Measurements from ENCODE around the gene POLQ.
A peak's percentile ranks its signal among the peaks of the same experiment; 100 is the strongest.

The POLQ gene

DNA sequence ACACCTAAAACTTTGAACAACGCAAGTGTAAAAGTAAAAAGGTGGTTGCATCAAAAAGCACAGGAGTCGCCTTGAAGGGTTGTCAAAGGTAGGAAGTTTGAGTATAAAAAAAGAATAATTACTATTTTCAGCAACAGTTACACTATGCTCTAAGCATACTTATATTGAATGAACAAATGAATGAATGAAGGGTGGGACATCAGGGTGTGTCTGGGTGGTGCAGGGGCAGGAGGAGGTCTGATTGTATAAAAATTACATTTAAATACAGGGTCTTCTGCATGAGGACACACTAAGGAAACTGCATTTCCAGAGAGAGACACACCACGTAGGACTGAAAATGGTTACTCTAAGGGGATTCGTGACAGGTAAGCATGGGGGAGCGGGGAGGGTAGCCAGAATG lies 21.9 kb upstream of the POLQ start, which contains the start of gene ARGFX:
ARGFX (plus strand) TSS at position 301 of the 400 bp plus-strand sequence. CDS start 2,765 bp downstream, outside the sequence.
- no peak within 1 kb of the TSS for H3K9ac ChIP-seq (ENCODE audit: insufficient read length, low read depth)
- TF ChIP-seq SUZ12 (IDR thresholded peaks at IDR 0.05; ENCODE audit: extremely low read depth, insufficient read depth, insufficient read length) (no peak), YY1 (IDR thresholded peaks at IDR 0.05; ENCODE audit: insufficient read depth, insufficient read length) (no peak), ZNF274 (IDR thresholded peaks at IDR 0.05; ENCODE audit: low read depth, low read length) (no peak)
- H3K9me3 ChIP-seq (ENCODE audit: insufficient read depth, low read length), result no peaks in the 10 kb centered on the region

DNA sequence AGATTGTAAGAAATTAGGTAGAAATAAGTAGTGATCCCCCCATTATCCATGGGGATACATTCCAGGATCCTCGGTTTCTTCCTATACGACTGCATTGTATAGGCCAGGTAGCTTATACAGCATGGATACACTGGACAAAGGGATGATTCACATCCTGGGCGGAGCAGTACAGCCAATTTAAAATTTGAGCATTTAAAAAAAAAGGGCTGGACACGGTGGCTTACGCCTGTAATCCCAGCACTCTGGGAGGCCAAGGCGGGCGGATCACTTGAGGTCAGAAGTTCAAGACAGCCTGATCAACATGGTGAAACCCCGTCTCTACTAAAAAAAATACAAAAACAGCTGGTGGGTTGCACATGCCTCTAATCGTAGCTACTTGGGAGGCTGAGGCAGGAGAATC lies 21.0 kb upstream of the POLQ start:
- no peaks in the 10 kb centered on the region for H3K9me3 ChIP-seq (ENCODE audit: insufficient read depth, low read length)
- no peak for TF ChIP-seq ZNF274 (IDR thresholded peaks at IDR 0.05; ENCODE audit: low read depth, low read length)
- TF ChIP-seq YY1 (IDR thresholded peaks at IDR 0.05; ENCODE audit: insufficient read depth, insufficient read length), result no peak
- no peak for TF ChIP-seq SUZ12 (IDR thresholded peaks at IDR 0.05; ENCODE audit: extremely low read depth, insufficient read depth, insufficient read length)
- no peaks in the 10 kb centered on the region for H3K36me3 ChIP-seq (ENCODE audit: insufficient read depth, insufficient read length, low read length)
- peaks cover 3% of the 10 kb centered on the region for H3K4me1 ChIP-seq (ENCODE audit: insufficient read depth, insufficient read length)
- H3K9ac ChIP-seq (ENCODE audit: insufficient read length, low read depth), result no peak overlapping the region
- DNase-seq (ENCODE audit: low read depth, low spot score), result no peak
- no peaks in the 10 kb centered on the region for H3K27me3 ChIP-seq (ENCODE audit: insufficient read depth, insufficient read length)
- no peak overlapping the region for H3K4me3 ChIP-seq (ENCODE audit: insufficient read length, low read depth)

More for the DNA sequence above, 21.9 kb upstream of the POLQ start, which contains the start of gene ARGFX:
- no peak for DNase-seq (ENCODE audit: low read depth, low spot score)
- Histone ChIP-seq H3K4me3 (ENCODE audit: insufficient read length, low read depth) (no peak within 1 kb of the TSS), H3K27me3 (ENCODE audit: insufficient read depth, insufficient read length) (no peaks in the 10 kb centered on the region), H3K4me1 (ENCODE audit: insufficient read depth, insufficient read length) (no peaks in the 10 kb centered on the region), H3K36me3 (ENCODE audit: insufficient read depth, insufficient read length, low read length) (no peaks in the 10 kb centered on the region)

DNA sequence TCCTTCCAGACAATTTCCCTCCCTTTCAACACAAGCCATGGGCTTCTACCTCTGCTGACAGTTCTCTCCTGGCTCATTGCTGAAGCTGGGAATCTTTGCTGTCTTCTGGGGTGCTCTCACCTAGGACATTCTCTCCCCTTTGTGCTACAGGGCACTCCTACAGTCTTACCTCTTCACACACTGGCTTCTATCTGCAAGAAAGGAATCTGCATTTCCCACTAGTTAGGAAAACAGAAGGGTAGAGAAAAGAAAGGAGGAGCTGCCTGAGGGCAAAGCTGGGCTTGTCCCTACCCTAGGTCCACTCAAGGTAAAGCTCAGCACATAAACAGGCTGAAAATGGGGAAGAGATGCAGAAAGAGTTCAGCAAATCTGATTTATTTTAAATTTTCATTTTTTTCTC lies 16.4 kb upstream of the POLQ start:
- H3K36me3 ChIP-seq (ENCODE audit: insufficient read depth, insufficient read length, low read length), result no peaks in the 10 kb centered on the region
- no peak for TF ChIP-seq ZNF274 (IDR thresholded peaks at IDR 0.05; ENCODE audit: low read depth, low read length)
- TF ChIP-seq YY1 (IDR thresholded peaks at IDR 0.05; ENCODE audit: insufficient read depth, insufficient read length), result no peak
- TF ChIP-seq SUZ12 (IDR thresholded peaks at IDR 0.05; ENCODE audit: extremely low read depth, insufficient read depth, insufficient read length), result no peak
- peaks cover 3% of the 10 kb centered on the region for H3K4me1 ChIP-seq (ENCODE audit: insufficient read depth, insufficient read length)
- no peak overlapping the region for H3K9ac ChIP-seq (ENCODE audit: insufficient read length, low read depth)
- no peak for DNase-seq (ENCODE audit: low read depth, low spot score)
- no peaks in the 10 kb centered on the region for H3K9me3 ChIP-seq (ENCODE audit: insufficient read depth, low read length)
- H3K27me3 ChIP-seq (ENCODE audit: insufficient read depth, insufficient read length), result no peaks in the 10 kb centered on the region
- H3K4me3 ChIP-seq (ENCODE audit: insufficient read length, low read depth), result no peak overlapping the region

DNA sequence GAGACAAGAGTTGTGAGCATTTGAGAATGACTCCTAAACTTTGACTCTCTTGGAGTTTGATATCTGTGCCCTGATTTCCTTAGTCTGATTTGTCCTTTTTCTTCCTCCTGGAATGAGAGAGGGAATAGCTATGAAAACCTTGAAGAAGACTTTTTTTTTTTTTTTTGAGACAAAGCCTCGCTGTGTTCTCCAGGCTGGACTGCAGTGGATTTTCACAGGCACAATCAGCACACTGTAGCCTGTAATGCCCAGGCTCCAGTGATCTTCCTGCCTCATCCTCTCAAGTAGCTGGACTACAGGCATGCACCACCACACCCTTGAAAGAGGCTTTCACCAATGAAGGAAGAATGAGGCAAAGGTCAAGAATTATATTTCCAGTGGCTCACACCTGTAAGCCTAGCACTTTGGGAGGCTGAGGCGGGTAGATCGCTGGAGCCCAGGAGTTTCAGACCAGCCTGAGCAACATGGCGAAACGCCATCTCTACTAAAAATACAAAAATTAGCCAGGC lies 11.7 kb upstream of the POLQ start:
- Histone ChIP-seq H3K36me3 (ENCODE audit: insufficient read depth, insufficient read length, low read length) (no peaks in the 10 kb centered on the region), H3K9me3 (ENCODE audit: insufficient read depth, low read length) (no peaks in the 10 kb centered on the region), H3K9ac (ENCODE audit: insufficient read length, low read depth) (no peak overlapping the region), H3K27me3 (ENCODE audit: insufficient read depth, insufficient read length) (no peaks in the 10 kb centered on the region), H3K4me3 (ENCODE audit: insufficient read length, low read depth) (no peak overlapping the region), H3K4me1 (ENCODE audit: insufficient read depth, insufficient read length) (peaks cover 3% of the 10 kb centered on the region)
- no peak for DNase-seq (ENCODE audit: low read depth, low spot score)
- no peak for TF ChIP-seq YY1 (IDR thresholded peaks at IDR 0.05; ENCODE audit: insufficient read depth, insufficient read length)
- TF ChIP-seq SUZ12 (IDR thresholded peaks at IDR 0.05; ENCODE audit: extremely low read depth, insufficient read depth, insufficient read length), result no peak

DNA sequence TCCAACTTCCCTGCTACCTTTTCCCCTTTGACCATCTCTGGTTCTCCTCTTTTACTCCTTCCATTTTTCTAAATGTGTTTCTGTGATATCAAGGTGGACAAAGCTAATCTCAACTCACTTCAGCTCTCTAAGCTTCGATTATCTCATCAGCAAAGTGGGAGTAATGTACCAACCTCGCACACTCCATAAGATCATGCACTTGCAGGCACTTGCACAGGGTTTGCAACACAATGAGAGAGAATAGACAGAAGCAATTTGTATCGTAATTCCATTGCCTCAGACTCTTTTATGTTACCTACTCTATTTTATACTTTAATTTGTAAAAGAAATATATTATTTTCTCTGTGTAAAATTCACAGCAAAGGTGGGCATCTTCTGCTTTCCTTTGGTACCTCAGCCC lies 7.0 kb upstream of the POLQ start:
- Histone ChIP-seq H3K9ac (ENCODE audit: insufficient read length, low read depth) (no peak overlapping the region), H3K36me3 (ENCODE audit: insufficient read depth, insufficient read length, low read length) (no peaks in the 10 kb centered on the region), H3K4me3 (ENCODE audit: insufficient read length, low read depth) (no peak overlapping the region), H3K4me1 (ENCODE audit: insufficient read depth, insufficient read length) (no peaks in the 10 kb centered on the region), H3K9me3 (ENCODE audit: insufficient read depth, low read length) (no peaks in the 10 kb centered on the region), H3K27me3 (ENCODE audit: insufficient read depth, insufficient read length) (no peaks in the 10 kb centered on the region)
- no peak for DNase-seq (ENCODE audit: low read depth, low spot score)
- TF ChIP-seq ZNF274 (IDR thresholded peaks at IDR 0.05; ENCODE audit: low read depth, low read length) (no peak), SUZ12 (IDR thresholded peaks at IDR 0.05; ENCODE audit: extremely low read depth, insufficient read depth, insufficient read length) (no peak), YY1 (IDR thresholded peaks at IDR 0.05; ENCODE audit: insufficient read depth, insufficient read length) (no peak)

DNA sequence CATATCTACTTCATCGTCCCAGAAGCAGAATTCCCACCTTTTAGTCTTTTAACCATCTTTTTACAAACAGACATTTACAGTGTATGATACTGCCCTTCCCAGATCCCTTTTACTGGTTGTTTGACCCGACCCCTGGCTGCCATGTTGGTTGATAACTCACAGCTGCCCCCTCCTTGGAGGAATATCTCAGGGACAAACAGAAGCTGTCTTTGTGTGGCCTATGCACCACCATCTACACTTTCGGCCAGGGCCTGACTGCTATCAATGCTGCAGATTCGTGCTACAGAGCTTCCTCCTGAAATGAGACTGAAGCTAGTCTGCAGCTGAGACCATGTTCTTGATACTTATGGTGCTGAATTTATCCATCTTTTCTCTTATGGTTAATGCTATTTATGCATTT lies 6.6 kb upstream of the POLQ start:
- Histone ChIP-seq H3K36me3 (ENCODE audit: insufficient read depth, insufficient read length, low read length) (no peaks in the 10 kb centered on the region), H3K4me1 (ENCODE audit: insufficient read depth, insufficient read length) (no peaks in the 10 kb centered on the region), H3K4me3 (ENCODE audit: insufficient read length, low read depth) (no peak overlapping the region), H3K9ac (ENCODE audit: insufficient read length, low read depth) (no peak overlapping the region), H3K9me3 (ENCODE audit: insufficient read depth, low read length) (no peaks in the 10 kb centered on the region), H3K27me3 (ENCODE audit: insufficient read depth, insufficient read length) (no peaks in the 10 kb centered on the region)
- no peak for DNase-seq (ENCODE audit: low read depth, low spot score)
- no peak for TF ChIP-seq ZNF274 (IDR thresholded peaks at IDR 0.05; ENCODE audit: low read depth, low read length)
- TF ChIP-seq YY1 (IDR thresholded peaks at IDR 0.05; ENCODE audit: insufficient read depth, insufficient read length), result no peak
- TF ChIP-seq SUZ12 (IDR thresholded peaks at IDR 0.05; ENCODE audit: extremely low read depth, insufficient read depth, insufficient read length), result no peak

DNA sequence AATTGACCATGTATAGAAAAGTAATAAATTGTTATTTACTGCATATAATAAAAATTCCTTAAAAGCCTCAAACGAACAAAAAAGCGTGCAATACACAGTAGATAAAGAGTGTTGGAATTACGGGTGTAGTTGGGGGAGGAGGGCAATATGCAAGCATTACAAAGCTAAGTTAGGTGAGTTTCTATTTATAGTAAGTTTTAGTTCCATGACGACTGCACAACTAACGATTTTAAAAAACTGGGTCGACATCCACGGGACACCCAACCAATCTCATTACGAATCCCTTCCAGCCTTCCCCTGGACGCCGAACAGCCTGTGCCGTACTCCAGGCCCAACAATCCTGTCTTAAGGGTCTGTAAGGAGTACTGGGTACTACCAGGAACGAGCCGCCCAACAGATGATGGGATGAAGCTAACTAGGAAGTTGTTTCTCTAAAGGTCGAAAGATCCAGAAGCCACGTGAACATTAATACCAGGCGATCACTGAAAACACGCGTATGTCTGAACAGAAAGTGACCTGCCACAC lies 677 bp downstream of the POLQ start:
- no peaks in the 10 kb centered on the region for H3K9me3 ChIP-seq (ENCODE audit: insufficient read depth, low read length)
- DNase-seq (ENCODE audit: low read depth, low spot score), result no peak
- peaks cover 37% of the 10 kb centered on the region for H3K36me3 ChIP-seq (ENCODE audit: insufficient read depth, insufficient read length, low read length)
- no peak for TF ChIP-seq YY1 (IDR thresholded peaks at IDR 0.05; ENCODE audit: insufficient read depth, insufficient read length)
- no peak for TF ChIP-seq ZNF274 (IDR thresholded peaks at IDR 0.05; ENCODE audit: low read depth, low read length)
- no peak for TF ChIP-seq SUZ12 (IDR thresholded peaks at IDR 0.05; ENCODE audit: extremely low read depth, insufficient read depth, insufficient read length)
- no peaks in the 10 kb centered on the region for H3K27me3 ChIP-seq (ENCODE audit: insufficient read depth, insufficient read length)
- H3K9ac ChIP-seq (ENCODE audit: insufficient read length, low read depth), result peak overlapping the region; percentile 89
- H3K4me3 ChIP-seq (ENCODE audit: insufficient read length, low read depth), result peak overlapping the region; percentile 87
- no peaks in the 10 kb centered on the region for H3K4me1 ChIP-seq (ENCODE audit: insufficient read depth, insufficient read length)
